ENCODE measurements around the gene MORN1.

DNA sequence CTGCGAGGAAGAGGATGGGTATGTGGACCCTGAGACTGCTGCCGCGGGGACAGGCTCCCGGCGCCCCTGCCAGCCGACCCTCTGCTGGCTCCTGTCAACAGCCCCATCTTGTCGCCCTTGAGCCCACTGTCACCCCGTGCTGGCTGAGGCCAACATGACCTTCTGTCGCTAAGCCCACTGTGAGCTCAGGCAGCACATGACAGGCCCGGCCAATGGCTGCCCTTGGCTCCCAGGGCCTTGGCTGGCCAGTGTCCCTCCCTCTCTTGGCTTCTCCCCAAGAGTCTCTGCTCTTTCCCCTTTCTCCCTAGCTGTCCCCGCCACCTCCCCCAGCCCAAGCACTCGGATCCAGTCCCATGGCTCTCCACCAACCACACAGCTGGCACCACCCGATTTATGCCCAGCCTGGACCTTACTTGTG lies 17.5 kb upstream of the MORN1 start:
- TF ChIP-seq, protein P1, sequence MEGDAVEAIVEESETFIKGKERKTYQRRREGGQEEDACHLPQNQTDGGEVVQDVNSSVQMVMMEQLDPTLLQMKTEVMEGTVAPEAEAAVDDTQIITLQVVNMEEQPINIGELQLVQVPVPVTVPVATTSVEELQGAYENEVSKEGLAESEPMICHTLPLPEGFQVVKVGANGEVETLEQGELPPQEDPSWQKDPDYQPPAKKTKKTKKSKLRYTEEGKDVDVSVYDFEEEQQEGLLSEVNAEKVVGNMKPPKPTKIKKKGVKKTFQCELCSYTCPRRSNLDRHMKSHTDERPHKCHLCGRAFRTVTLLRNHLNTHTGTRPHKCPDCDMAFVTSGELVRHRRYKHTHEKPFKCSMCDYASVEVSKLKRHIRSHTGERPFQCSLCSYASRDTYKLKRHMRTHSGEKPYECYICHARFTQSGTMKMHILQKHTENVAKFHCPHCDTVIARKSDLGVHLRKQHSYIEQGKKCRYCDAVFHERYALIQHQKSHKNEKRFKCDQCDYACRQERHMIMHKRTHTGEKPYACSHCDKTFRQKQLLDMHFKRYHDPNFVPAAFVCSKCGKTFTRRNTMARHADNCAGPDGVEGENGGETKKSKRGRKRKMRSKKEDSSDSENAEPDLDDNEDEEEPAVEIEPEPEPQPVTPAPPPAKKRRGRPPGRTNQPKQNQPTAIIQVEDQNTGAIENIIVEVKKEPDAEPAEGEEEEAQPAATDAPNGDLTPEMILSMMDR (IDR thresholded peaks at IDR 0.05) = no peak
- TF ChIP-seq POLR2A (IDR thresholded peaks at IDR 0.05) = no peak

Measured in testis (tissue), 2 donors.